GM19328 (cell line): Measurements from ENCODE around the gene FAM53C.
A peak's percentile ranks its signal among the peaks of the same experiment; 100 is the strongest.

Experiments
- ATAC-seq: cut with Tn5 transposase; IDR thresholded peaks from one replicate; pipeline ENCODE4 v1.9.1; 2021; ENCODE audit warnings: mild to moderate bottlenecking, moderate library complexity; ENCODE audit not compliant: unreplicated experiment

The FAM53C gene

DNA sequence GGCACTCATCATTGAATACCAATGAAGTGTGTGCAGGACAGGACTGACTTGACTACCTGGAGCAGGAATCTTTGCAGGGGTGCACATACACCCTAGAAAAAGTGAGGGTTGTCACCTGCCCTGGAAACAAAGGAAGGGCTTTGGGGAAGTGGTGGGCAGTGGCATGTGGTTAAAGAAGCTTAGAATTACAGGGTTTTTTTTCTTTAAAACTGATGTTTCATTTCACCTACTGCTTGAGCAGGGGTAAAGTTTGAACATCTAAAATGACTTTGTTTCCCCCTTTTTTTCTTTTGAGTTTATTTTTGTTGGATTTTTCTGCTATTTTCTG lies 12.5 kb downstream of the FAM53C start:
- ATAC-seq = no peak

DNA sequence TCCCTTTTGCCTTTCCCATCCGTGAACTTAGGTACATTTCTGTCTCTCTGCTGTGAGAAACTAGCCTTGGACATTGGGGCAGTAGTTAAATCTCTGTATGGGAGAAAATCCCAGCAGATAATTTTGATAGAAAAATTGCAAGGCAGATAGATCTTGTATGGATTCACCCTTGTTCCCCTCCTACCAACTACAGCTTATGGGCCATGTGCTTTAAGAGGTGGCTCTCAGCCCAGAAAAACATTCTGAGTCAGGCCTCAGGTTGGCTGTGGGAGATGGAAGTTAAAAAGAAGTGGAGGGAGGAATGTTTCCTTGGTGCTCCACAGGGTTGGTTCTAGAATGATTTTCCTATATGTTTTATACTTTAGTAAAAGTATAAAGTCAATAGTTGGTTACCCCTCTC lies 13.0 kb downstream of the FAM53C start:
- ATAC-seq = no peak

DNA sequence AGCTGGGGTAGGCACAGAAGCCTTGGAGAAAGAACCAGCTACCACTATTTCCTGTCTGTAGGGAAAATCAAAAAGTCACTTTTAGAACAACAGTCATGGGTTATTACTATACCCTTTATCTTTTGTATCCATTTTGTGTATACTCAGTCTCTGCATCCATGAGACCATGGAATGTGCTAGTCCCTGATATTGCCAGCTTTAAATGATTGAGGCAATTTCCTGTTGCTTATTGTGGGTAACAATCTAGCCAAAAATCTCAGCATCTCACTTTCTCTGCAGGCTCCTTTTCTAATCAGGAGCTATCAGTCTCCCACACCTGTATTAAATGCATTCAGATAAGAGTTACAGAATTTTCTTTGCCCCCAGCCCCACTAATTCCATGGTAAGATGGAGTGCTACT lies 13.5 kb downstream of the FAM53C start:
- ATAC-seq = no peak

DNA sequence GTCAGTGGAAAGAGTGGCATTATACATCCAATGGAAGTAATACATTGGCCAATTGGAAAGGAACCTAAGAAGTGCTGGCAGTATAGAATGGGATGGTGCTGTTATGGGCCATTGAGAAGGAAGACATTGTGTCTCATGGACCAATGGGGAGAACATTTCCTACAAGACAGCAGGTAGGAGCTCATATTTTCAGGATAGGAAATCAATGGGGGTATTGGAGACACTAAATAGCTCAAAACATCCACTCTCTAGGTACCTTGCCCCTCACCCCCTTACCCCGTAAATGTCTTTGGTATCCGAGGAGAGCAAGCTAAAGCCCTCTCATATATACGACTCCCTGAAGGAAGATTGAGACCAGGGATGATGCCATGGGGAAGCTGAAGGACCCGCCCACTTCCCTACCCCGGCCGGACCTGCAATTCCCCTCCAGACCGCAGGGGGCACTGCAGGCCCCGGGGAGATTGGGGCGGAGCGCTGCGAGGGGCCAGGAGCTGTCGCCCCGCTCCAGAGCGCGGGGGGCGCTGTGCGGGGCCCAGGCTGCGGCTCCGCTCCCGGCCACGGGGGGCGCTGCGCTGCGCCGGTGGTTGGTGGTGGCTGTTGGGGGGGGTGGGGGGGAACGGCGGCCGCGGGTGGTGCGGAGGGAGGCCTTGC lies 14.1 kb downstream of the FAM53C start, which contains the start of gene KDM3B:
Gene KDM3B, plus strand, starts transcription at position 615 of the 651 bp plus-strand sequence. CDS start 111 bp downstream, outside the sequence.
- peak; percentile 61 for ATAC-seq

DNA sequence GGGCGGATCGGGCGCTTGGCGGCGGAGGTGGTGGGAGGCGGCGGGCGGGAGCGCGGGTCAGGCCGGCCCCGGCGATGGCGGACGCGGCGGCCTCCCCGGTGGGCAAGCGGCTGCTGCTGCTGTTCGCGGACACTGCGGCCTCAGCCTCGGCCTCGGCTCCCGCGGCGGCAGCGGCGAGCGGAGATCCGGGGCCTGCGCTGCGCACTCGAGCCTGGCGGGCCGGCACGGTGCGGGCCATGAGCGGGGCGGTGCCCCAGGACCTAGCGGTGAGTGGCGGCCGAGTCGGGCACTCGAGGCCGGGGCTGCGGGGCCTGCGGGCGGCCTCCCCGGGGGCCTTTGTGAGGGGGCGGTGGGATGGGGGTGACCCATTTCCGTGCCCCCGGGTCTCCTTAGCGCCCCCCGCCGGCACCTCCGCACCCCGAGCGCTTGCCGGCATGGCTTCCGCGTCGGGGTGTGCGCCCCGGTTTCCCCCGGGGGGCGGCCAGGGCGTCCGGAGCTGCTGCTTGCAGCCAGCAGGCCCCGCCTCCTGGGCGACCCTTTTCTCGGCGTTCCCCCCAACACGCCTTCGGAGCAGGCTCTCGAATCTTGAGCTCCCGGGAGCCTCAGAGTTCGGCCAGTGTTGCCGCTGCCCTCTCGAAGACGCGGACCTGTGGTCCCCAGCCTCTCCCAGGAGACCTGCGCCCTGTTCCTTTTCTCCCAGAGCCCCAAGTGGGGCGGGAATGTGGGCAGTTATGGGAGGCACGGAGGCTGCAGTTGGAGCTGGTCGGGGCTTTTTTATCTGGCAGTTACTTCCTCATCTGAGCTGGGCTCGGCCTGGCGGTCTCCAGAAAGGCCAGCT lies 14.9 kb downstream of the FAM53C start:
- ATAC-seq = peak; percentile 38

DNA sequence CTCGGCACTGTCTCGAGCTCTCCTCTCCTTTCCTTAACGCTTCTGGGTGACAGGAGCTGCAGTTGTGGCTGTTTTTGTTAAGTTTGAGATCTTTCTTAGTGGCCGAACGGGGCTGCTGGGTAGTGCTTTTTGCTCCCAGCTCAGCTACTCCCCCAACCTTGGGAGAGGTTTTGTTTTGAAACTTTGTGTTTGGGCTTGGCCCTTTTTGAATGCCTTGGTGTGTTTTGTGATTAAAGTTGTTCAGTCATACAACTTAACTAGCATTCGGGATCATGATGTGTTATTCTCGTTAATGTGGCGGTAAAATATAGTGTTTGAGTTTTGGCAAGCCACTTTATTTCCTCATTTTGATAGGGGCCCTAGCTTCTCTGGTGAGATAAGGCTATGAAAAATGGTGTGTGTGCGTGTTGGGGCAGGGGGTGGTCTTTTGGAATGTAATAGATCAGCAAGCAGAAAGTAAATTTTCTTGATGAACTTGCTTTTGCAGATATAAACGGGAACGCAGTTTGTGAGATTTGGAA lies 15.6 kb downstream of the FAM53C start:
- no peak for ATAC-seq

DNA sequence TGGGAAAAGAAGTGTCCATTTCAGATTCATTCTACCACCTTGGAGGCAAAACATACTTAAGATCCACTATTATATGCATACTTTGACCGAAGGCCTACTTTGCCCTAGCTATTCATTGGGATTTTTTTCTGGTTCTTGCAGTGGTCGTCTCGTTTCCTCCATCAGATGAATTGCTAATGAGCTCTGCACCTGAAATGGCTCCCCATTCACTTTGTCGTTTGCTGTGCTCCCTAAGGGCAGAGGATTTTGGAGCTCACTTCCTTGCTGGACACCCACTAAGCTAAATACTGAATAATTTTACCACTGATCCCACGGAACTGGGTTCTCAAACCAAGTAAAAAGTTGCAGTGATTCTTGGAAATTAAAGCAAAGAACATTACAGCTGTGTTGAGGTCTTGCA lies 16.3 kb downstream of the FAM53C start:
- ATAC-seq = no peak

DNA sequence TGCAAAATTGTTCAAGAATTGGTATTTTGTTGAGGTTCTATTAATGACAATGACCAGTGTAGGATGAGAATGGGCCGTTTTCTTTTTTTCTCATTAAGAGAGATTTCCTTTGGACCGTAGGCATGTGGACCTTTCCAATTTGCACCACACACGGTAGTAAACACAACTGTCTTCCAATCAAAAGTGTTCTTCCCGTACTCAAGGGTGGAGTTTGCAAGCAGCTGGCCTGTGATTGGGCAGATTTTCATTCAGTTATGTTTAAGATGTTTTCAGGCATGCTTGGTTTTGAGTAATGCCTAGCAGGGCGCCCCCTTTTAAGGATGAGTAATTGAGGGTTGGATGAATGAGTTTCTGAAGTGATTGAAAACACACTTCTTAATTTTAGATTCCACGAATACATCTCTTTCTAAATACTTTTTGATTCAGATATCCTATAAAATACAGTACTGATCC lies 16.9 kb downstream of the FAM53C start:
- ATAC-seq = no peak

DNA sequence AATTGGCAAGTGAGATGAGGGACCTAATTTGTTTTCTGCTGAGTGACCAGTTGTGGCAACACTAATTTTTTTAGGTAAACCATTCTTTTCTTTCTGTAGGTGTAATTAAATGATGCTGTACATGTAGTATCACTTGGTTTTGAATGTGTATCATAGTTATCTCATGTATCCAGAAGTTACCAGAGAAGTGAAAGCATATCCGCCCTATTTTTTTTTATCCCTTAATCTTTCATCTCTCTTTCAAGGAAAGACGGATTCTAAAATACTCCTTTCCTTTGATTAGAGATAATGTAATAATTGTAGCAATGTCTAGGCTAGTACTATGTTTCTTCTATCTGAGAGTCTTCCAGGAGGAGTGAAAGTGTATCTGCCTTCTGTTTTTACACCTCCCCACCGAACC lies 21.6 kb downstream of the FAM53C start:
- ATAC-seq = no peak

DNA sequence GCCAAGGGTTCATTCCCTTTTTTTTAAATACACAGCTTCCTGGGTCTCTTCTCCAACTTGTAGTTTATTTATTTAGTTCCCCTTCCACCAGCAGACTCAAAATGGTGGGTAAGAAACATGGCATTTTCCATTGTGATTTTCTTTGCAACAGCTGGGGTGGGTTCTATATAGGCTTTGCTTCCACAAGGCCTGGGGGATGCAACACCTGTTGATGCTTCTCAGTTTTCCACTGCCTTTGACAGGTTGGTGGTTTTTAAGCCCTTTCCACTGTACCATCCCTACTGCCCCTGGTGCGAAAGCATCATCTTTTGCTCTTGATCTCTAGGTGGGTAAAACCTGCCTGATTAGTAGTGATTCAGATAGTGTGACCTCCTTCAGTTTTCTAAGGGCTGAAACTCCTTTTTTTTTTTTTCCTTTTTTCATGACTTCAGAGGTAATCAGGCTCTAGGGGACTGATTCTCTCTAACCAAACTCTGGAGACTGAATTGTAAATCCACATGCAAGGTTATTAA lies 22.9 kb downstream of the FAM53C start:
- ATAC-seq = no peak

DNA sequence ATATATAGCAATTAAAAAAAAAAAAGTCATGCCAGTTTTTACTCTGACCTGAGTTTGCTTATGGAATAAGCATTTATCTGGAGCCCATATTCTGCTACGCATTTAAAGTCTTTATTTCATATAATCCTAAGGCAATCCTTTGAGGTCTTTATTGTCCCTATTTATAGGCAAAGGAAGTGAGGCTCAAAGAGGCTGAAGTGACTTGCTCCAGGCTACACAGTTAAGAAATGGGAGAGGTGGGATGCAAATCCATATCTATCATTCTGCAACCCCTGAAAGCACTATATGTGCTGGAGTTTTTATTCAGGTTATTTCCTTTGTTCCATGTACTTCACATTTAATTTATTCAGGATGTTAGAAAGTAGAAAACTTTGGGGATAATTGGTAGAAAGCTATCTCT lies 26.5 kb downstream of the FAM53C start:
- no peak for ATAC-seq

DNA sequence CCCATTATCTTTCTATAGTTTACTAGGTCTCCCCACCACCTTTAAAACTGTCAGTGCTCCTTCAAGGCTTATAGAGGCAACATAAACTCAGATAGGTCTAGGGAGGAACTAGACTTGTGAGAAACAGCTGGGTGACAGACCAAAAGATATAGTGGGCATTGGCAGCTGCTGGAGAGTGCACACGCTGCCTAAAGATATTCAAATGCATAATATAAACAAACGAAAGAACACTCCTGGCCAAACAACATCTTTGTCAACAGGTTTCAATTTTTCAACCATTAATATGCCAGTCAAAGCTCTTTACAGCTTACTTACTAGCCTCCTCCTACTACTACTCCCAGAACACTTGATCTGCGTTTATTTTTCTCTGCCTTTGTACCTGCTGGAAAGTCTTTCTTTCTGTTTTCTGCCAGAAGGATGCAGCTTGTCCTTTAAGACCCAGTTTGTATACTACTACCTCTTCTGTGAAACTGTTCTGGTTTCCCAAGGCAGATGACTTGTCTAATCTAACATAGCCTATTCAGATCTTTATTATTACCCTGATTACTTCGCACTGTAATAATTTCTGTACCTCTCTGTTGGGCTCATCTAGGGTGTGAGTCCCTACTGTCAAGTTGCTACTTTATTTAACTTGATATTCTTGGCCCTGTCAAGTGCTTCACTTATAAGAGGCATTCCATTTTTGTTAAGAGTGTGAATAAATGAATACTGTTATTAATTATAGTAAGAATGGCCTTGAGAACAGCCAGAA lies 28.7 kb downstream of the FAM53C start:
- ATAC-seq = no peak

DNA sequence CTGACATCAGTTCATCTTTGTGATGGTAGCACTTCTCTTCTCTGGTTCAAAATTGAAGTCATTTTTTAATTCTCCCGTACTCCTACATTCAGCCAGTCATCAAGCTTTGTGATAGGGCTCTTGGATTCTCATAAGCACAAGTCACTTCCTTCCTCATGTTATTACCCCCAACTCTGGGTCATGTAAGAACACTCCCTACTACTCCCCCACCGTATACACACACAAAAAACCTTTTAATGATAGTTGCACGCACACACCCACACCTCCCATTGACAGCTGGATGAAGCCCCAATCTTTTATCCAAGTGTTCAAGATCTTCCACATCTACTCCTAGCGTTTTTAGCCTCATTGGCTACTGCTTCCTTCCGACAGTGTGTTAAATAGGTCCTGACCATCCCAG lies 31.2 kb downstream of the FAM53C start:
- ATAC-seq = no peak

DNA sequence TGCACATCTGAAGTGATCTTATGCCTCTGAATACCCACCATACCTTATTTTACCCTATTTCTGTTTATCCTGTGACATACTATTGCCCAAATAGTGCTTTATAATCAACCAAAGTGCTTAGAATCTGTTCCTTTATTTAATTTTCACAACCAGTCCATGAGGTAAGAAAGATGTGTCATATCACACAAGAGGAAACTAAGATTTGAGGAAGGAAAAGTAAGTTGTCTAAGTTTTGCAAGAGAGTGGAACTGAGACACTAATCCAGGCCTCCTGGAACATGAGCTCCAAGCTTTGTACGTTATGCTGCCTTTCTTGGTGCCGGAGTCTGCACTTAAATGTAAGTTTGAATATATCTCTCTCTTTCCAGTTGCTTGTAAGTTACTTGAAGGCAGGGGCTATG lies 31.6 kb downstream of the FAM53C start:
- ATAC-seq = no peak

DNA sequence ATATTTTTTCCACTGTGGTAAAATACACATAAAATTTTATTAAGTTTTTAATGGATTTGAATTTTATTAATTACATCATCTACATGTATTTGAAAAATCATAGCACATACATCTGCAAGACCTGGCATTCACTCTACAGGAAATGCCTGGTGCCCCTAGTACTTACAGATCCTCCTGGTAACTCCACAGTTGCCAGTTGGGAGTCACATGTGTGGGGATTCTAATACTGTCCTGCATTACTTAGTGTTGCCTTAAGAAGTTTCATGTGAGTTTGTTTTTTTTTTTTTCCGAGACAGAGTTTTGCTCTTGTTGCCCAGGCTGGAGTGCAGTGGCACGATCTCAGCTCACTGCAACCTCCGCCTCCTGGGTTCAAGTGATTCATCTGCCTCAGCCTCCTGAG lies 32.5 kb downstream of the FAM53C start:
- ATAC-seq = no peak

DNA sequence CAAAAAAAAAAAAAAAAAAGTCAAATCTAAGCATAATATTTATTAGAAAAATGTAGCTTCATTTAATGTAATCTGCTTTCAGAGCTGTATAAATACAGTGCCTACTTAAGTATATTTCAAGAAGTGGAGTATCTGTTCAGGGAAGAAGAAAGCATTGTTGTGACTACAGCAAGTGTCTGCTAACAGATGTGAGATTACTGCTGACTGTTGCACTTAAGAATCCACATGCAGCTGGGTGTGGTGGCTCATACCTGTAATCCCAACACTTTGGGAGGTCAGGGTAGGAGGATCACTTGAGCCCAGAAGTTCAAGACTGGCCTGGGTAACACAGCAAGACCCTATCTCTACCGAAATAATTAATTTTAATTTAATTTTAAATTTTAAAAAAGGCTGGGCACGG lies 33.4 kb downstream of the FAM53C start:
- no peak for ATAC-seq

DNA sequence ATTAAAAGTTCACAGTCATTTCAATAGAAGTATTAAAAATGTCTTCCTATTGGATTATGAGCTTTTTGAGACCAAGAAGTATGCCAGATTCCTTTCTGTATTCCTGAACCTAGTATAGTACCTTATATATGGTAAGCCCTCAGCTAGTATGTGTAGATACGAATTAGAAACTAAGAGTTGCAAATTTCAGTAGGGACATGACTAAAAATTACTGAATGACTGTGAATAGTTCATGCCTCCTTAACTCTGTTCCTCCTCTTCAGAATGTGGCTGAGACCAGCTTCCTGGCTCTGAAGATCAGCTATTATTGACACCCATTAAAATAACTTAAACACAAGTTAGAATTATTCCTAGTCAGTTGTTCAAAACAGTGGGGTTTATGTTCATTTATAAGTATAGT lies 34.2 kb downstream of the FAM53C start:
- no peak for ATAC-seq

DNA sequence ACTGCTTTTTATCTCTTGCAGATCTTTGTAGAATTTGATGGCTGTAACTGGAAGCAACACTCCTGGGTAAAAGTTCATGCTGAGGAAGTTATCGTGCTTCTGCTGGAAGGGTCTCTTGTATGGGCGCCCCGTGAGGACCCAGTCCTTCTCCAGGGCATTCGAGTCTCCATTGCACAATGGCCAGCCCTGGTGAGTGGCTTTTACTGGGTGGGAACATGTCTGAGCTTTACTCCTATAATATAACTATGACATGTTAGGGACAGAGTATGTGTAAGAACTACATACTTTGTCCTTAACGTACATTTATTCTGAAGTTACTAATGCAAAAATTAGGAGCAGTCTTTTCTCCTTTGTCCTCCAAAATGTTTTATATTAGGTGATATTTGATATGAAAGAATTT lies 34.6 kb downstream of the FAM53C start:
- no peak for ATAC-seq

DNA sequence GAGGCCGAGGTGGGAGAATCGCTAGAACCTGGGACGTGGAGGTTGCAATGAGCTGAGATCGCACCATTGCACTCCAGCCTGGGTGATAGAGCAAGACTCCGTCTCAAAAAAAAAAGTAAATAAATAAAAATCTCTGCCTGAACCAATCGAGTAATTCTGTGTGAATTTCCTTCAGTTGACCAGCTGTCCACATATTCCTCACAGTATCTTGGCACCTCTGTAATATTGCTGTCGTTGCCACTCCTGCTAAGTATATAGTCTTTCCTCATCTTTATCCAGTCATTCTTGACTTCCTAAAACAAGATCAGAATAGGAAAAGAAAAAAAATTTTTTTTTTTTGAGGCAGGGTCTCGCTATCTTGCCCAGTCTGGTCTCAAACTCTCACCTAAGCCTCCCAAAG lies 44.3 kb downstream of the FAM53C start:
- ATAC-seq = no peak

DNA sequence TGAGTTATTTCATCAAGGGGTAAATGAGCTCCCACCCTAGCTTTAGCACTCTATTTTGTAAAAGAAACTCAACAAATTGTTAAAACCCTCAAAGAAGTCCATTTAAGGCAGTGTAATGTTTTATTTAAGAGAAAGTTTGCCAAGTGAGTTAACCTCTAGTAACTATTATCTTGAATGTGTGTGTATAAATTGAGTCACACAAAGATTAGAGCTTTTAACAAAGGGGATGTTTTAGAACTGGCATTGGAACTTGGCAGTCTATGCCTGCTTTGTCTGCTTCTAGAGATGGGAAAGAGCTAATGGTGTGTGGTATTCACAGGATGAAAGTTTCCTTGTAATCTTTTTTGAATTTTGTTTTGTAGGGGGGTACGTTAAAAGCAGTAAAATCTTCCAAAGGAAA lies 47.6 kb downstream of the FAM53C start:
- no peak for ATAC-seq

DNA sequence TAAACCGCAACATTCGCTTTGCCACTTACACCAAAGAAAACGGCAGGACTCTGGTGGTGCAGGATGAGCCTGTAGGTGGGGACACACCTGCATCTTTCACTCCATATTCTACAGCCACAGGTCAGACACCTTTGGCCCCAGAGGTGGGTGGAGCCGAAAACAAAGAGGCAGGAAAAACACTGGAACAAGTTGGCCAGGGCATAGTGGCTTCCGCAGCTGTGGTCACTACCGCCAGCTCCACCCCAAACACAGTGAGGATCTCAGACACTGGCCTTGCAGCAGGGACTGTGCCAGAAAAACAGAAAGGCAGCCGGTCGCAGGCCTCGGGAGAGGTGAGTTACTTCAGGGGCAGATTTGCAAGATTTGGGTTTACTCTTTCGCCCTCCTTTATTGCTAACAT lies 48.2 kb downstream of the FAM53C start:
- no peak for ATAC-seq
